Hematopoietic multipotent progenitor cell treated with erythropoietin and hydrocortisone succinate and interleukin-3 and kit ligand, for 15 days (in vitro differentiated cells): ENCODE measurements around the gene RENBP.
"Not testable (repeated sequence)": the region's sequence is repeated elsewhere in the genome, so short reads cannot be mapped to it uniquely, and the experiment has no call there.

Source experiments
- DNase-seq: peaks from one replicate; pipeline ENCODE4 v3.0.0-alpha.2; 2015; ENCODE audit warnings: low spot score

The RENBP gene

GRCh38 chrX:153944140-153944799 is at the start of gene RENBP:
Gene RENBP (minus strand): TSS chrX:153944643. CDS start chrX:153944610, 33 bp downstream.
- DNase-seq = peak; percentile 48

DNA sequence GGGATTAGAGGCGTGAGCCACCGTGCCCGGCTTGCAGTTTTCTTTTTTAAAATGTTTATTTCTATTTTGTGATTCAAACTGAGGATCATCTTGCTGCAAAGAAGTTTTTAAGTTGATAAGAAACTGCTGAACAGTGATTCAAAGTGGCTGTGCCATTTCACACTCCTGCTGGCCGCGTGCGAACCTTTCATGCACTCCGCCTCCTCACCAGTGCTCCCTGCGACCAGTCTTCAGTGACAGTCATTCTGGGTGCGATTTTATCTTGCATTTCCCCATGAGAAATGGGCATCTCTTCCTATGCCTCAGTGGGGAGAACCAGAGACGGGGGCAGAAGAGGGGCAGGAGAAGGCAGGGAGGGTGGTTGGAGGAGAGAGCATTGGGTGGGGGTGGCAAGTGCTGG is 49.5 kb upstream of the RENBP start:
- no peak for DNase-seq

DNA sequence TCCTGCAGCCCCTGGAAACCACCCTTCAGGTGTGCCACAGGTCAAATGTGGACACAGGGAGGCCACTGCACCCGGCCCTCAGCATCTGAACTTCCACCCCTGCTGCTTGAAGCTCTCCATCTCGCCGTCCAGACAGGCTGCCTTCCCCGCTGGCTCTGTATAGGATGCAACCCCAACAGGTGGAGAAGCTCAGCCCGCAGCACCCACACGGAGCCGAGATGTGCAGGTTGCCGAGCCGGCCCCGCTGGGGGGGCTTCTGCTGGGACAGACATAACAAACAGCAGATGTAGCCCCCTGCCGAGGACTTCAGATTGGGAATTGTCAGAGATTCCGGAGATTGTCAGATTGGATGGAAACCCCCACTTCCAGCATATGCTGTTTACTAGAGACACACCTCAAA is 48.6 kb upstream of the RENBP start:
- no peak for DNase-seq

- no peak for DNase-seq
Measured at GRCh38 chrX:153992180-153992579, 47.7 kb upstream of the RENBP start.

DNA sequence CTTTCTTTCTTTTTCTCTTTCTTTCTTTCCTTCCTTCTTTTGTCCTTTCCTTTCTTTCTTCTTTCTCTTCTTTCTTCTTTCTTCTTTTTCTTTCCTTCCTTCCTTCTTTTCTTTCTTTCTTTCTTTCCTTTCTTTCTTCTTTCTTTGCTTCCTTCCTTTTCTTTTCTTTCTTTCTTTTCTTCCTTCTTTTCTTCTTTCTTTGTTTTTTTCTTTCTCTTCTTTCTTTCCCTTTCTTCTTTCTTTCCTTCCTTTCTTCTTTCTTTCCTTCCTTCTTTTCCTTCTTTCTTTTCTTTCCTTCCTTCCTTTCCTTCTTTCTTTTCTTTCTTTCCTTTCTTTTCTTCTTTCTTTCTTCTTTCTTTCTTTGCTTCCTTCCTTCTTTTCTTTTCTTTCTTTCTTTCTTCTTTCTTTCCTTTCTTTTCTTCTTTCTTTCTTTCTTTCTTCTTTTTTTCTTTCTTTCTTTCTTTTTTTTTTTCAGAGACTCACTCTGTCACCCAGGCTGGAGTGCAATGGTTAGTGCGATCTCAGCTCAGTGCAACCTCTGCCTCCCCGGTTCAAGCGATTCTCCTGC is 46.7 kb upstream of the RENBP start:
- no peak for DNase-seq

GRCh38 chrX:153989973-153990655 is 45.7 kb upstream of the RENBP start:
- DNase-seq = no peak

DNA sequence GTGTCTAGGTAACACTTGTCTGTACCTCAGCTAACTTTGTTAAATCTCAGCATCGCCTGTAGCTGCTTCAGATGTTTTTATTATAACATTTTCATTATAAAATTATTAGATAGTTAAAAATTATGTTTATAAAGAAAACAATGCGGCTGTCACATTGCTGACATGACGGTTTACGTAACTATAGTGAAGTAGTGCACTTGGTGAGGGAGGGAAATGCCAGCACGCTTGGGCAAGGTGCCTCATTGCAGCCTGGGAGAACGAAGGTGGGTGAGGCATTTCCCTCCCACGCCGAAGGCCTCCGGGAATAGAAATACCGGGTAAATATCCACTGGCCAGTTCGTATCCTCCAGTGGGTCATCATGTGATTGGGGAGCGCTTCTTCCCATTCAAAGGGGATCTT is 44.0 kb upstream of the RENBP start:
- DNase-seq = no peak

DNA sequence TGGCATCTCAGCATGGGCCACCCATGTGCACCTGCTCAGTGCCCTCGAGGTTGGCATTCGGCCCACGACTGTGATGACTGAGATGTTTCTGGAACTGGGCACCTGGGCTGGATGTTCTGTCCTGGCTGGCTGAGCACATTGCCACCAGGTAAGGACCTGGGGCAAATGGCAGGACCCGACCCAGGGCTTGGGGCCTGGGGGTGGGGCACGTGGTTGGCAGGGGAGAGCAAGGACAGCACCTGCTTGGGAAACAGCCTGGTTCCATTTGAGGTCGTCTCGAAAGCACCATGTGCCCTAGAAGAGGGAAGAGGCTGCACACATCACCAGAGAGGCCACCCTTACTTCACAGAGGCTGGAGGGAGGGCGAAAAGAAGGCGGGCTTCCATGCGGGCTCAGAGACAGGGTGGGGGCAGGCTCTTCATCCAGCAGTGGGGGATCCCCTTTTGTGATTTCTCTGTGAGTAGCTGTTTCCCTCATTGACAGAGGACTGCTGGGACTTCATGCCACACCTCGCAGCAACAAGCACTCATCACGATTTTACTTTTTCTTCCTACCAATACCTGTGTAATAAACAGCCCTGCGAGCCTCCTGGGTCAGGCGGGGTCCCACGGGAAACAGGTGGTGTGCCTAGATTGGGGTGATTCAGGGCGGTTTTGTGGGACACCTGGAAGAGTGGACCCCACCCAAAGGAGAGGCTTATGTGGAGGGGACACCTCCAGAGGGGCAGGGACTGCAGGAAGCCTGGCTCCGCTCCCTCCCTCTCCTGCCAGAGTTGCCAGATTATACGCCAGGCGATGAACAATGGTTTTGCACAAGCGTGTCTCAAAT is 40.1 kb upstream of the RENBP start:
- peak; percentile 29 for DNase-seq

DNA sequence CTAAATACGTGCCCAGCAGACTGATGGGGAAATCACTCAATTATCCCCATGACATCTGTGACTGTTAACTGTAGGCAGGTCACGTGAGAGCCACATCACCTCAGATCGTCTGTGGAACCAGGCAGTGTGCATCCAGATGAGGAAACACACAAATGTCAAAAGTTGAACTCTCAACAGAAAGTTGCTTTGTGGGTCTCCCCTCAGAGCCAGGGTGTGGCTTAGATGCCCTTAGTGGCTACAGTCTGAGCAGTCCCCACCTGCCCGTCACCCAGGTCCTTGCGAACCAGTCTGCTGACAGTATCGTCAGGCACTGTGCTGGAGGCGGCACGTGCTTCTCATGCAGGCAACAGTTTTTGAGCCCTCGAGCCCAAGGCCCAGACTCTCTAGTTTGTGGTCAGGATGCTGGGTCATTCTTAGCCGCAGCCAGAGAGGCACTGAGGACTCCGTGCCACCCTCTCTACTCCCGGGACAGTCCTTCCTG is 38.9 kb upstream of the RENBP start:
- no peak for DNase-seq

GRCh38 chrX:153981771-153982533 is 37.5 kb upstream of the RENBP start:
- DNase-seq = no peak

GRCh38 chrX:153981231-153981630 is 36.8 kb upstream of the RENBP start:
- no peak for DNase-seq

DNA sequence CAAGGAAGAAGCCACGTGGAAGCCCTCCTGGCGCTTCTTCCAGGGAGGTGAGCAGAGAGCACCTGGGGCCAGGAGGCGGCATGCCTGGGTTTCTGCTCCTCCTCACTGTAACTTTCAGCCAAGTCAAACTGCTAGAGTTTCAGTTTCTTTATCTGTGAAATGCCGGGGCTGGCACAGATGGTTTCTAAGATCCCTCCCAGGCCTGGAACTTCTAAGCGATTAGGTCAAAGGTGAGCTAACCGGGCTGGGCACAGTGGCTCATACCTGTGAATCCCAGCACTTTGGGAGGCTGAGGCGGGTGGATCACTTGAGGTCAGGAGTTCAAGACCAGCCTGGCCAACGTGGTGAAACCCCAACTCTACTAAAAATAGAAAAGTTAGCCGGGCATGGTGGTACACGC is 36.0 kb upstream of the RENBP start:
- DNase-seq = not testable (repeated sequence)

DNA sequence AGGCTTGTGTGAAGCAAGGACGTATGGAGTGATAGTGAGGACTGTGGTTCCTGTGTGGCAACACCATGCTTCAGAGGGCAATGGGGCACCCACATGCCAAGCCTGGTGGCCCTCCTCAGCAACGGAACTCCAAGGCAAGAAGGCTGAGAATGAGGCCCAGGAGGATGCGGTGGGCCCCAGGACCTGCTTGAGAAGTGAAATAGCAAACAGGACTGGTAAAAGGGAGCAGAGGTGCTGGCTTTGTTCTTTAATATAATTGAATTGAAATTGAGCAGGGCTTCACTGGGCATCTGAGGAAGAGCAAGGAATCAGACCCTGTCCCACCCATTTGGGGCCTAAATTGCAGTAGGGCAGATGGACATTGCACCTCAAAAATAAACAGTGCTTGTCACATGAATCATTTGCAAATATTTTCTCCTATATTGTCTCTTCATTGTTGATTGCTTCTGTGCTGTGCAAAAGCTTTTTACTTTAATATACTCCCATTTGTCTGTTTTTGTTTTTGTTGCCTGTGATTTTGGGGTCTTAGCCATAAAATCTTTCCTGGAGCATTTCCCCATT is 30.4 kb upstream of the RENBP start:
- no peak for DNase-seq

DNA sequence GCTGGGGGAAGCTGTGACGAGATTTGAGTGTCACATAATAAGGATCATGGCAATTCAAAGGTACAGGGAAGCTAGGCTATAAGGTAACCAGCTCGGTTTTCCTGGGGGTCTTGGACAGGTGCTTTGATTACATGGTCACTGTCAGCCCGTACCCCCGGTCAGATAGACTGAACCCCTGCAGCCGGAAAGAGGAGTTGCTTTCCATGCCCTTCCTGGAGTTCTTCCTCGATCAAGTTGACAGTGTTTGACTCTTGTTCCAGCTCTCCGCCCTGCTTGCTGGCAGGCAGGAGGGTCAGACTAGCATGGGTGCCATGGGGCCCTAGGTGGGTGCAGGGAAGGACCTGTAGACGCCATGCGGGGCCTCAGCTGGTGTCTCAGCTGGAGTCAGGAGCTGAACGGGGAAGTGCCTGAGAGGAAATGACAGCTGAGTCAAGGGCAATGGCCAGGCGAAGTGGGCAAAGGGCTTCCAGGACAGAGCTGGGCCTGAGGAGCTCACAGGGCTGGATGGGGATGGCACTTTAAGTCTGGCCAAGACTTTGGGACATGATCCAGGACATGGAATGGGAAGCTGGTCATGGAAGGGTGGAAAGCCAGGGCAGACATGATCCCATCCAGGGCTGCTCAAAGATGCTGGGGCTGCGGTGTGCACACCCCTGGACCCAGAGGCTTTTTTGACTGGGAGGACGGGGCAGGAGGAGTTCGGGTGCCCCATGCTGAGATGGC is 29.7 kb upstream of the RENBP start:
- no peak for DNase-seq

DNA sequence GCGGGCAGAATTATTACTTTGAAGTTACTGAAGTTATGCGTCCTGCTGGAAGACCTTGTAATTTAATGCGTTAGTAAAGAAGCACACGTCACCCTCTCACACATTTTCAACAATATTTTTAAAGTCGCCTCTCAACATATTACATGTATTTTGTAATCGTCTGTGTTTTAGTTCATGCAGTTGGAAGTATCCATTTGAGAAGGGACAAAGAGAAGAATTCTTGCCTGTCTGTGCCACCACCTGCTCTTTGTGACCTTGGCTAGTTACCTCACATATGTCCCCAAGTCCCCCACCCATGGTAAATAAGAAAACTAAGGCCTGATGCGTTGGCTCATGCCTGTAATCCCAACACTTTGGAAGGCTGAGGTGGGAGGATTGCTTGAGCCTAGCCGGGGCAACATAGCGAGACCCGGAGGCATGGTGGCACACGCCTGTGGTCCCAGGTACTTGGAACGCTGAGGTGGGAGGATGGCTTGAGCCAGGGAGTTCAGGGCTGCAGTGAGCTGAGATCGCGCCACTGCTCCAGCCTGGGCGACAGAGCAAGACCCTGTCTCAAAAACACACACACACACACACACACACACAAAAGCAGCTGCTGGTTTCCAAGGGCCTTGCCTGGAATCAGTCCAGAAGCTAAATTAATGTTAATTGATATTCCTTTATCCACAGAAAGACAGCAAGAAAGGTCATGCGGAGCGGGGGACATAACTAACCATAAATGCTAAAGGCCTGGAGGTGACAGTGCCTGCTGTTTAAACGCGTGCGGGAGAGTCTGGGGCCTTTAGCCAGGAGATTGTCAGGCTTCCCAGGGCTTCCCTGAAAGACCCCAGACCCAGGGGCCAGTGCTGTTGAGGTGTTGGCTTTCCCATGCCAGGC is 28.9 kb upstream of the RENBP start:
- no peak for DNase-seq

GRCh38 chrX:153972368-153973126 is 28.1 kb upstream of the RENBP start, which contains the start of gene TMEM187:
Gene TMEM187 (plus strand): TSS chrX:153972754. CDS start chrX:153982063, 9,309 bp downstream.
- peak; percentile 87 for DNase-seq

GRCh38 chrX:153971450-153972367 is 27.3 kb upstream of the RENBP start, which contains the start of gene HCFC1:
Gene HCFC1 (minus strand): TSS chrX:153971818. CDS start chrX:153970840, 978 bp downstream.
- peak; percentile 92 for DNase-seq

DNA sequence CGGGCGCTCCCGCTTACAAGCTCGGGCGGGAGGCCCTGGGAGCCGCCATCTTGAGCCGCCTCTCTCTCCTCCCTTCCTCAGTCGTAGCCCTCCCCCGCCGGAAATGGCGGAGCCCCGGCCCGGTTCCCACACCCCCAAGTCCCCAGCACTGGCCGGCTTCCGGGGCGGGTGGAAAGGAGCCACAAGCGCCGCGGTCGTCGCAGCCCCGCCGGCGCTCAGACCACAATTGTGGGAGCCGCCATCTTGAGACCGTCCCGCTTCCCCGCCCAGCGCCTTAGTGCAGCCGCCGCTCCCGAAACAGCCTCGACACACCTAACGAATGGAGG is 26.6 kb upstream of the RENBP start:
- DNase-seq = peak; percentile 63
